ENCODE data around the gene SESN3.

DNA sequence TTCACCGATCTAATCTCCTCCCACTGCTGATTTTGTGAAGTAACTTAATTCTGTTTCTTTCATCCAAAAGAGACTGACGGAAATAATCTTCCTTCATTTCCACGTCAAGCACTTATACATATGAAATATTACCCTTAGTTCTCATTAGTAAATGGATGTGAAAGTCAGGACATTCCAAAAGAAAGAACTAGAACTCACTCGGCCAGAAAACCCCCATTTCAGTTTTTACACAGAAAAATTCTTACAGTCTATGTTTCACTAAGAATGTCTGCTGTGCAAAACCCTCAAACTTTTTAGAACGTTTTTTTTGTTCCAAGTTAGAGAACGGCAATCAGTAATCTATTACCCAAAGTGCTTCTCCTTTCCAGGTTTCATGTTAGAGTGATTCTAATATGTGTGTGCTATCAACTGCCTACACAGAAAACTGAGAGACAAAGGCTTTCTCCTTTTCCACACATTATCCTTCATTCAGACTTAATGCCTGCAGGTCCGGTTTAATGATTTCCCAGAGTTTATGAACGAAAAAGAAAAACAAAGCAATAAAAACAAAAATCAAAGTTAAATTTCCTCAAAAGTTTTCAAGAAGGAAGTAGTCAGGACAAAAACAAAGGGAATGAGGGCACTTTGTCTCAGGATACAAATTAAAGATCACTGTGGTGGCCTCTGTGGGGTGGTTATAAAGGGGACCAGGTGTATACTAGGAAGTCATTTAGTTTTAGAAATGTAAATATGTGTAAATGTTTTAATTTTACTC is 11.3 kb upstream of the SESN3 start:
- TF ChIP-seq, protein P1, sequence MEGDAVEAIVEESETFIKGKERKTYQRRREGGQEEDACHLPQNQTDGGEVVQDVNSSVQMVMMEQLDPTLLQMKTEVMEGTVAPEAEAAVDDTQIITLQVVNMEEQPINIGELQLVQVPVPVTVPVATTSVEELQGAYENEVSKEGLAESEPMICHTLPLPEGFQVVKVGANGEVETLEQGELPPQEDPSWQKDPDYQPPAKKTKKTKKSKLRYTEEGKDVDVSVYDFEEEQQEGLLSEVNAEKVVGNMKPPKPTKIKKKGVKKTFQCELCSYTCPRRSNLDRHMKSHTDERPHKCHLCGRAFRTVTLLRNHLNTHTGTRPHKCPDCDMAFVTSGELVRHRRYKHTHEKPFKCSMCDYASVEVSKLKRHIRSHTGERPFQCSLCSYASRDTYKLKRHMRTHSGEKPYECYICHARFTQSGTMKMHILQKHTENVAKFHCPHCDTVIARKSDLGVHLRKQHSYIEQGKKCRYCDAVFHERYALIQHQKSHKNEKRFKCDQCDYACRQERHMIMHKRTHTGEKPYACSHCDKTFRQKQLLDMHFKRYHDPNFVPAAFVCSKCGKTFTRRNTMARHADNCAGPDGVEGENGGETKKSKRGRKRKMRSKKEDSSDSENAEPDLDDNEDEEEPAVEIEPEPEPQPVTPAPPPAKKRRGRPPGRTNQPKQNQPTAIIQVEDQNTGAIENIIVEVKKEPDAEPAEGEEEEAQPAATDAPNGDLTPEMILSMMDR (tag by site-specific recombination; IDR thresholded peaks at IDR 0.05) = no peak
- TF ChIP-seq ZNF121 (tag by site-specific recombination; IDR thresholded peaks at IDR 0.05) (no peak), ZNF561 (tag by site-specific recombination; IDR thresholded peaks at IDR 0.05; ENCODE audit: borderline replicate concordance) (no peak), KLF1 (tag by site-specific recombination; IDR thresholded peaks at IDR 0.05) (no peak), ZNF274 (IDR thresholded peaks at IDR 0.05; ENCODE audit: low read length) (no peak), ZNF274 (tag by site-specific recombination; IDR thresholded peaks at IDR 0.05; ENCODE audit: borderline replicate concordance) (no peak)
- TF ChIP-seq, protein P2, sequence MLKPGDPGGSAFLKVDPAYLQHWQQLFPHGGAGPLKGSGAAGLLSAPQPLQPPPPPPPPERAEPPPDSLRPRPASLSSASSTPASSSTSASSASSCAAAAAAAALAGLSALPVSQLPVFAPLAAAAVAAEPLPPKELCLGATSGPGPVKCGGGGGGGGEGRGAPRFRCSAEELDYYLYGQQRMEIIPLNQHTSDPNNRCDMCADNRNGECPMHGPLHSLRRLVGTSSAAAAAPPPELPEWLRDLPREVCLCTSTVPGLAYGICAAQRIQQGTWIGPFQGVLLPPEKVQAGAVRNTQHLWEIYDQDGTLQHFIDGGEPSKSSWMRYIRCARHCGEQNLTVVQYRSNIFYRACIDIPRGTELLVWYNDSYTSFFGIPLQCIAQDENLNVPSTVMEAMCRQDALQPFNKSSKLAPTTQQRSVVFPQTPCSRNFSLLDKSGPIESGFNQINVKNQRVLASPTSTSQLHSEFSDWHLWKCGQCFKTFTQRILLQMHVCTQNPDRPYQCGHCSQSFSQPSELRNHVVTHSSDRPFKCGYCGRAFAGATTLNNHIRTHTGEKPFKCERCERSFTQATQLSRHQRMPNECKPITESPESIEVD (tag by site-specific recombination; IDR thresholded peaks at IDR 0.05) = no peak
- TF ChIP-seq, protein P3, sequence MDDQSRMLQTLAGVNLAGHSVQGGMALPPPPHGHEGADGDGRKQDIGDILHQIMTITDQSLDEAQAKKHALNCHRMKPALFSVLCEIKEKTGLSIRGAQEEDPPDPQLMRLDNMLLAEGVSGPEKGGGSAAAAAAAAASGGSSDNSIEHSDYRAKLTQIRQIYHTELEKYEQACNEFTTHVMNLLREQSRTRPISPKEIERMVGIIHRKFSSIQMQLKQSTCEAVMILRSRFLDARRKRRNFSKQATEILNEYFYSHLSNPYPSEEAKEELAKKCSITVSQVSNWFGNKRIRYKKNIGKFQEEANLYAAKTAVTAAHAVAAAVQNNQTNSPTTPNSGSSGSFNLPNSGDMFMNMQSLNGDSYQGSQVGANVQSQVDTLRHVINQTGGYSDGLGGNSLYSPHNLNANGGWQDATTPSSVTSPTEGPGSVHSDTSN (CRISPR knock-in tag; IDR thresholded peaks at IDR 0.05) = no peak

Measured in HEK293 (cell line).